NCI-H146 treated with DMSO at 0.1 percent for 48 hours (cell line): Measurements from ENCODE around the gene CCNK.

Source experiments
- DNase-seq: peaks from one replicate; lab custom pipeline; 2025; ENCODE audit not compliant: unreplicated experiment; lab: John Stamatoyannopoulos, UW

The CCNK gene

DNA sequence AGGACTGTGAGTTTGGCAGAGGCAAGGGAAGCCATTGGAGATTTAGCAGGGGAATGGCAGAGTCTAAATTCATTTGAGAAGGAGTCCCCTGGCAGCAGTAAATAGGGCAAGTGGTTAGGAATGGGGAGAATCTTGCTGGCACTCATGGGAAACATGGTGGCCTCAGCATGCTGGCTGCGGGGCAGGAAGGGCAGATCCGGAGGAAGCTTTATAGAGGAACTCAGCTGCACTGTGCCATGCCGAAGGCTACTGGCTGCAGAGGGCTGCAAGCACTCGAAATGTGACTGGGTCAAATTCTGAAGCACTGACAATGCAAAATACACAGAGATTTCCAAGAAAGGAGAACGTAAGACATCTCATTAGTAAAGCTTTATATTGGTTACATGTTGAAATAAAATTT lies 23.9 kb downstream of the CCNK start:
- no peak for DNase-seq

DNA sequence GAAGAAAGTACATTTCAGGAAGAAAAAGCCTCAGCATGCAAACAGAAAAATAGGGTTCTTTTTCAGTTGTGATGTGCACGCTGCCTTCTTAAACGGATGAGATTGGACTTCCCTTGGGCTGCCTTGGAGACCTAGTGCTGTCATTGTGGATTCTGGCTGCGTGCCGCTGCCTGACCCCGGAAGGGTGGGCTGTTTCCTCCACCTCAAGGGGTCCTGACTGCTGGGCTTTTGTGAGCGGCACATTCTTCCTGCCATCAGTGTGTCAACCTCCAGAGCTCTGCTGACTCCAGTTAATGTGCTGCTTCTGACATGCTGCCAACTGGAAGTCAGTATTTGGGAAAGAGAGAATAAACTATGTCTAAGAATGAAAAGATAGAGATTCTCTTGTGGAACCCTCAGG lies 25.1 kb downstream of the CCNK start:
- DNase-seq, result no peak

DNA sequence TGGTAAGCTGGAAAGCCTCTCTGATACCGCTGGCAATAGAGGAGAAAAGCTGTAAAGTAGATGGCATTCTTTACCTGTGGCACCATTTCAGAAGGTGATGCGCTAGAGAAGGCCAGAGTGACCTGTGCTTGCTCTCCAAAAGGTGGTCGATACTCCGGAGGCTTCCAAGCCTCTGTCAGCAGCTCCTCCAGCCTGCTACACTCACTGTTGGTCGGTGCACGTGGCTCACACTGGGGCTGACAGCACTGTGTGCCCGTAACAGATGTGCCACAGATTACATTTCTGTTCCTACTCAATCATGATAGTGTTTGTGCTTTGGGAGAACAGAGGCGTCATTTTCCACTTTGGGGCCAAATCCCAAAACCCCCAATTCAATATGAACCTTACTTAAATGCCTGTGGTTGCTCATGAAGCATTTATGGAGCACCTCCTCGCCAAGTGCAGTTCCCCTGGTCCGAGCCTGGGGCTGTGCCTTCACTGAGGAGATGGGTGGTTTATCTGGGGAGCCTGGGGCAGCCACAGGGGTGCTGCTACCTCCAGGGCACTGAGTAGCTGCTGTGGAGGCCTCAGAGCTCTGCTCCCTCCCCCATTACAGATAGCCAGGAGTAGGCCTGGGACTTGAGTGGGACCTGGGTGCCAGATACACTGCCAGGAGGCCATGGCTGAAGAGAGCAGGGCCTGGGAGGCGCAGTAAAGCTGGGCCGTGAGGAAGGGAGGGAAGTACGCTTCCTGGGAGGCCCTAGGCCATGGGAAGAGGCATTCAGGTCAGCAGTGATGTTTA lies 26.8 kb downstream of the CCNK start:
- DNase-seq, result no peak

DNA sequence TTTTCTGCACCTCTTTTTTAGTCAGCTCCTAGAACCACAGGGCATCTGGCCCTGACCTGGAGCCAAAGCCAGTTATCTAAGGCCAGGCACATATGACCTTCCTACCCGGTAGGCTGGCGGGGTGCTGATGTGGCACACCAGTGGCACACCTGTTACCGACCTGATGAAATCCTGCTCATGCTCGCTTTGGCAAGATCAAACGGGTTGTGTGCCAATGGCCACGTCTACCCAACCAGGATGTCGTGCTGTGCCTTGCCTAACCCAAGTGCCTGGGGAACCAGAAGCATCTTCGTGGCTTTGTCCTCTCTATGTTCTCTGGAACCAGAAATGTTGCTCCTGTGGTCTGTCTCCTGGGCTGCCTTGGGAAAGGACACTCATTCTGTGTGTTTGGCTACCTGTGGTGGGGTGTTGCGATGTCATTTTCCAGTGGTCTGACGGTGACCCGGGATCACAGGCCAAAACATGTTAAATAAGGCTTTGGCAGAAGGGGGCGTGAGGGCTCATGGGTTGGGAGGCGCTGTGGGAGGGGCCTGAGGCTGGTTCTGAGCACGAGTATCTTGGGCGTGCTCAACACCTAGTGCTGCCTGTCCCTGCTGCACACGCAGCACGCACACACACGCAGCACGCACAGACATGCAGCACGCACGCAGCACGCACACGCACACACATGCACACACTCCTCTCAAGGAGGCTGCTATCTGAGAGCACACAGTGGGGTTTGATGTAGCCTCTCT lies 27.9 kb downstream of the CCNK start:
- no peak for DNase-seq

DNA sequence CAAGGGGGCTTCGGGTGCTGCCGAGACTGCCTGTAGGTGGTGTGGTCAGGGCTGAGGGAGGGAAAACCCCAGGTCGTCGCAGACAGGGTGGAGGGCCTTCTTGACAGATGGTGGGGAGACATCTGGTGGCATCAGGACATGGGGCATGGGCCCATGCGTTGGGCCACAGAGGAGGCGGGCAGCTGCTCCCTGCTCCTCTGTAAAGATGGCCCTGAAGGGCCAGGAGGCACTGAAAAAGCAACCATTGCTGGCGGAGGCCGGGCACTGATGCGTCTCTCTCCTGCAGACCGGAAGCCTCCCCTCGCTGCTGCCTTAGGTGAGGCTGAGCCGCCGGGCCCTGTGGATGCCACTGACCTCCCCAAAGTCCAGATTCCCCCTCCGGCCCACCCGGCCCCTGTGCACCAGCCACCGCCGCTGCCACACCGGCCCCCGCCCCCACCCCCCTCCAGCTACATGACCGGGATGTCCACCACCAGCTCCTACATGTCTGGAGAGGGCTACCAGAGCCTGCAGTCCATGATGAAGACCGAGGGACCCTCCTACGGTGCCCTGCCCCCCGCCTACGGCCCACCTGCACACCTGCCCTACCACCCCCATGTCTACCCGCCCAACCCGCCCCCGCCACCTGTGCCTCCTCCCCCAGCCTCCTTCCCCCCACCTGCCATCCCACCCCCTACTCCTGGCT lies 28.8 kb downstream of the CCNK start:
- no peak for DNase-seq

- DNase-seq, result no peak
Measured at GRCh38 chr14:99510556-99511139, 29.4 kb downstream of the CCNK start.

DNA sequence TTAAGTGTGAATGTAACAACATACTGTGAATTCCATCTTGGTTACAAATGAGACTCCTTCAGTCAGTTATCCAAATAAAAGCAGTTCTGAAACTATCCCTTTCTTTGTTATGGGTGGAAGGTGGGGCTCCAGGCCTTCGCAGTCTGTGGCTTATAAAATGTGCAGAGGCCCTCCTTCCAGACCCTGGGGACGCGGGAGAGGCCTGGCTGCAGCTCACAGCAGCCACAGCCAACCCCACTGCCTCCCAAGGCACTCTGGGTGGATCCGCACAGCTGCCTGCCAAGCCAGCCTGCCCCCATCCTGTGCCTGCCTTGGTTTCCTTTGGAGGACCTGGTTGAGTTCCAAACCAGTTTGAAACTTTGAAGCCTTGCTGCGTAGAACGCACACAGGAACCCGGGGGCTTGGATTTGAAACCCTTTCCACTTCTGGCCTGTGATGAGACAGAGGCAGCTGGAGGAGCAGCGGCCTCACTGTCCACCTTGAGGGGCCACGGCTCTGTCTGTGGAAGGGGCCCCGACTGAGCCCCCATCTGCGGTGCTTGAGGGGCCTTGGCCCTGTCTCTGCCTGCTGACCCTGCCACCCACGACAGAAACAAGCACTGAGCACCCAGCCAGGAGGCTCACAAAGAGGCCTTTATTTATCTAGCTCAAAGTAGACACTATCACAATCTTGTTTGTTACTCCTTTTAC lies 30.4 kb downstream of the CCNK start:
- no peak for DNase-seq

- no peak for DNase-seq
Measured at GRCh38 chr14:99512110-99512449, 30.9 kb downstream of the CCNK start.

- DNase-seq, result no peak
Measured at GRCh38 chr14:99512571-99513182, 31.5 kb downstream of the CCNK start.

GRCh38 chr14:99513183-99513694 lies 32.0 kb downstream of the CCNK start:
- DNase-seq, result no peak

DNA sequence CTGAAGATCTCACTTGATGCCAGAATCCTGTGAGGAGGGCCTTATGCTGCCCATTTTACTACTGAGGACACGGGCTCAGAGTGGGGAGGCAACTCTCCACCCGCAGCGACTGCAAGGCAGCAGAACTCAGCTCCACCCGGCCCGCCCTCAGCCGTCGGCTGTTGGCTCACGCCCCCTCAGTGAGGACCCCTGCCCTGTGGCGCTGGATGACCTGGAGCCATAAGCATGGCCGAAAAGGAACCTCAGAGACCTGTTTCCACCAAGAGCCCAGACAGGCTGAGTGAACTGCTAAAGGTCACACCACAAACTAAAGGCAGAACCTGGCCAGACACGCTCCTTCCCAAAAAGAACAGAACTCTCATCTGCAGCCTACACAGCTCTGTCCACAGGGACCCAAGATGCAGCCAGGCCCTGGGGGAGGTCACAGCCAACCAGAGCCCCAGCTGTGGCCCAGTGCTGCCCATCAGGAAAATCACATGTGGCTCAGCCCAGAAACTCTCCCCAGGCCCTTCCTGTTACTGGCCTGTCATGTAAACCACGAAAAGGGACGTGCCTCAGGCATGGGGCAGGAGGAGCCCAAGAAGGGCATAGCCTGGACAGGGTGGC lies 32.8 kb downstream of the CCNK start:
- no peak for DNase-seq

- DNase-seq, result no peak
Measured at GRCh38 chr14:99514552-99515300, 33.5 kb downstream of the CCNK start.

DNA sequence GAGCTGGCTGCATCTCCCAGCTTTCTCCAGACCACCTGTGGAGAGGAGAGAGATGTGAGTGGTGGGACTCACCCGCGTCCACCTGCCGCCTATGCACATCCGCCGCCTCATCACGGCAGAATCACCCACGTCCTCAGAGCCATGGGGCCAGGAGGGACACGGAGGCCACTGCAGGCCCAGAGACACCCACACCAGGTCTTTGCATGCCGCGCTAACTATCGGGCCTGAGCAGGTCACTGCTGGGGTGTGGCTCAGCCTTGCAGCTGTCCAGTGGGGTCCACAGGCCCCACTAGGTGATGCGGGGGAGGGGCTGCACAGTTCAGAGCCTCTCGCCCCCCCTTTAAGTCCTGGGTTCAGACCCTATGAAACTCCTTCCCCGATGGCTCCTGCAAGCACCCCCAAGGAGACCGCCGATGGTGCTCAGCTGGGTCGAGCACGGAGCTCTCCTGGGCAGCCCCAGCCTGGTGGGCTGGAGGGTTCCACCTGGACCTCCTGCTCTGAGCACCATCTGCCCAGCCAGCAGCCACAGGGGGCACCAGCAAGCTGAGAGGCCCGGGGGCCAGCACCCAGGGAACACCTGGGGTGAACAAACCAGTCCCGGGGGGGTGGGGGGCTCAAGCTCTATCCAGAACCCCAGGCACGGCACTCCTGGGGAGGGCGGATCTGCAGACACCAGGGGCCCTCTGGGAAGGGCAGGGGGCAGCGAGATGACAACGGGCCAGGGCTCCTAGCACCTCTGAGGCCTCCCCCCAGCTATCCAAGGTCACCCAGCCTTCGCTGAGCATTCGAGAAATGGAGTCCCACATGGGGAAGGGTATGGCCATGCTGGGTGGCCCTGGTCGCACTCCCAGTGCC lies 34.3 kb downstream of the CCNK start:
- no peak for DNase-seq

- no peak for DNase-seq
Measured at GRCh38 chr14:99516156-99516870, 35.1 kb downstream of the CCNK start.

DNA sequence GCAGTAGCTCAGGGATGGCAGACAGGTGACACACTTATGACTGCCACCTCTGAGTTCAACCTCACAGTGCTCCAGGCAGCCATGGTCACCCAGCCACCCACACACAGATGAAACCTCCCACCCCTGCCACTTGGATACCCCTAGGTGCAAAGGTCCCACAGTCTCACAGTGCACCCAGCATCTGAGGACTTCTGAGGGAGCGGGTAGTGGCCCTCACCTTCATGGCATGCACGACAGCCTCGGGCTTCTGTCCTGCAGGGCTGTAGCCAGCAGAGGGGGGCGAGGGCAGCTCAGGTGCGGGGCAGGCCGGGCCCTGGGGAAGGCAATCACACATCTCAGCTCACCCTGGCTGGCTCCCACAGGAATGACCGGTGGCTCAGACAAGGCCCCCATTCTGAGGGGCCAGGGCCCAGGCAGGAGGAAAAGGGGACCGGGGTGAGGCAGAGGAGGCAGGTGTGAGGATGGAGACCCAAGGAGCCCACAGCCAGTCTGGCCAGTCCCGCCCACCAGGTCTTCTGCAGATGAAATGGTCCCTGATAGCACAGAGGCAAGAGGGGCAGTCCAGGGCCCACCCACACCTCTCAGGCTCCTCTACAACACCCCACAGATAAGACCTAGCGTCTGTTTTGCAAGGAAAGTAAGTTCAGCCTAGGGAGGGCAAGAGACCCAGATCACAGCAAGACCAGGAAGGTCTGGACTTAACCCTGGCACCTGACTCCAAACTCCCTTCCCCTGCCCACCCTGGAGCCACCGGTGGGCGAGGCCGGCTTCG lies 35.8 kb downstream of the CCNK start:
- DNase-seq, result no peak

DNA sequence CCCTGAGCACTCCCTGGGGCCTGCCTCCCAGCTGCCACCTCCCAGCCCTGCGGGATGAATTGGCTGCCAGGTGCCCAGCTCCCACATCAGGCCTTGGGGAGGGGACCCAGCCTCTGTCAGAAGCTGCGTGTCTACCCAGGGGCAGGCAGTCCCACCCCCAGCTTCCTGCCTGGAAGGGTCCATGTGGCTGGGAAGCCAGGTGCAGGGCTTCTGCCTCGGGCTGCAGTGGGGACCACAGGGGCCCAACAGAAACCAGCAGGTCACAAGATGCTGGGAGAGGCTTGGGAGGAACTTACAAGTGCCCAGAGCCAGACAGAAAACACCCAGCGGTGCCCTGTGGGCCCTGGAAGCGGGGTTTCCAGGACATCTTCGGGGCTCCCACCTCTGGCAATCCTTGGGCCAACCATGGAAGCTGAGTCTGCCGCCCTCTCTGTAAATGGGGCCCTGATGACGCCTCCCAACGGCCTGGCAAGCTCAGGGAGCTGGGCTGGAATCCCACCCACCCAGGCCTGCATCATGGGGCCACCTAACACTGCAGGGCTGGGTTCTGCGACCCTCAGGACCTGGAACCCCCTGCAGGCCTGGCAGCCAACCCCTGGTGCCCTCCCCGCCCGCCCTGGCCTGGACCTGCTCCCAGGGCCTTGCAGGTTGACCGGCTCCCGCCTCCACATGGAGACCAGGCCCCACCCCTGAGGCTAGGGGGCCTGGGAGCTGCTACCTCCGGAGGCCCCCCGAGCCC lies 36.6 kb downstream of the CCNK start:
- no peak for DNase-seq
